Keratinocyte (primary cell): ENCODE data around the gene AGTPBP1. TPM values are rescaled to one million over a fixed set of nuclear protein-coding genes. Genes with fewer than 3 reads are reported as not detected.

Experiments
- DNase-seq: peaks from one replicate; pipeline ENCODE4 v3.0.0-alpha.2; 2011; ENCODE audit warnings: low read depth, missing footprints, low spot score
- FAIRE-seq: peaks from 2 replicates; lab custom pipeline; 2011; peaks lifted over from hg19 to GRCh38; lab: Jason Lieb, UNC
- H2AFZ ChIP-seq: 2 replicates; pipeline ENCODE4 v1.6.0; 2012; ENCODE audit warnings: low read length, control low read depth, inconsistent platforms; ENCODE audit not compliant: control insufficient read depth
- H3K27ac ChIP-seq: 2 replicates; pipeline ENCODE4 v1.5.1; 2011; ENCODE audit warnings: low read length; ENCODE audit not compliant: control insufficient read depth, insufficient read depth
- H3K27me3 ChIP-seq: 3 replicates; pipeline ENCODE4 v1.6.0; 2011; ENCODE audit warnings: low read length; ENCODE audit not compliant: control insufficient read depth, insufficient read depth; ENCODE audit errors: extremely low read depth
- H3K36me3 ChIP-seq, 2 experiments: 2 replicates in 1 of 2; 3 replicates in 1 of 2; pipeline ENCODE4 v1.5.1; 2011; ENCODE audit warnings: low read length in 2 of 2, mild to moderate bottlenecking in 1 of 2; ENCODE audit not compliant: control insufficient read depth in 2 of 2, insufficient read depth in 2 of 2; ENCODE audit errors: extremely low read depth in 1 of 2
- H3K4me1 ChIP-seq: 3 replicates; pipeline ENCODE4 v1.5.1; 2011; ENCODE audit warnings: low read length; ENCODE audit not compliant: control insufficient read depth, insufficient read depth; ENCODE audit errors: extremely low read depth
- H3K4me2 ChIP-seq: 3 replicates; pipeline ENCODE4 v1.6.0; 2011; ENCODE audit warnings: low read depth, low read length; ENCODE audit not compliant: control insufficient read depth, insufficient read depth; ENCODE audit errors: extremely low read depth
- H3K4me3 ChIP-seq, 3 experiments: fragments of 200-600 bp in 1 of 3; sonication (generic) in 1 of 3; 2 replicates in 2 of 3; 3 replicates in 1 of 3; pipeline ENCODE4 v1.5.1; 2011 to 2016; ENCODE audit warnings: low read length in 3 of 3, mild to moderate bottlenecking in 3 of 3, control low read depth in 2 of 3, inconsistent platforms in 1 of 3, low read depth in 1 of 3, mixed read lengths in 1 of 3, mixed run types in 1 of 3, moderate library complexity in 1 of 3; ENCODE audit not compliant: control insufficient read depth in 2 of 3, insufficient read depth in 2 of 3; ENCODE audit errors: extremely low read depth in 1 of 3
- H3K79me2 ChIP-seq: 2 replicates; pipeline ENCODE4 v1.6.0; 2012; ENCODE audit warnings: low read length; ENCODE audit not compliant: control insufficient read depth, insufficient read depth
- H3K9ac ChIP-seq: 3 replicates; pipeline ENCODE4 v1.6.0; 2011; ENCODE audit warnings: low read length; ENCODE audit not compliant: control insufficient read depth, insufficient read depth; ENCODE audit errors: extremely low read depth
- H3K9me1 ChIP-seq: 3 replicates; pipeline ENCODE4 v1.6.0; 2011; ENCODE audit warnings: low read length; ENCODE audit not compliant: control insufficient read depth, insufficient read depth; ENCODE audit errors: extremely low read depth
- H3K9me3 ChIP-seq: 2 replicates; pipeline ENCODE4 v1.5.1; 2012; ENCODE audit warnings: low read depth, low read length; ENCODE audit not compliant: control insufficient read depth
- H4K20me1 ChIP-seq: 3 replicates; pipeline ENCODE4 v1.6.0; 2011; ENCODE audit warnings: low read length; ENCODE audit not compliant: control insufficient read depth, insufficient read depth; ENCODE audit errors: extremely low read depth
- EZH2 ChIP-seq: IDR thresholded peaks from one replicate; pipeline ENCODE4 v1.6.1; 2012; ENCODE audit warnings: inconsistent platforms, mild to moderate bottlenecking, low read length, moderate library complexity
- dilution Hi-C: fragments of 300-500 bp; cut with MboI; formaldehyde crosslinking; loops from one replicate; pipeline ENCODE4 v1.7.0; 2020; ENCODE audit warnings: low sequenced_read_pairs; ENCODE audit not compliant: extremely low pct_ligation_motif_present
- polyA plus RNA-seq, 5 experiments: library from polyadenylated mRNA; depleted of rRNA in 3 of 5; stranded (reverse) in 3 of 5; stranded (forward) in 1 of 5; unstranded in 1 of 5; fragments of >200 nt; gene quantifications; 1 replicate in 1 of 5; 2 replicates in 3 of 5; 3 replicates in 1 of 5; pipeline versions ENCODE4 v1.2.1 to v1.2.3, GENCODE V29; 2011 to 2012; ENCODE audit warnings: missing spikeins in 2 of 5, low read depth in 1 of 5, low replicate concordance in 1 of 5
- TF ChIP-seq, protein P1 (sequence below), 3 experiments: IDR thresholded peaks in 1 of 3; conservative IDR thresholded peaks in 1 of 3; optimal IDR thresholded peaks in 1 of 3; 2 replicates in 2 of 3; 3 replicates in 1 of 3; pipeline versions ENCODE3 to v1.5.1; 2011; ENCODE audit warnings: low read length in 3 of 3, mild to moderate bottlenecking in 3 of 3, moderate library complexity in 2 of 3, control low read depth in 1 of 3, inconsistent platforms in 1 of 3; ENCODE audit not compliant: insufficient read depth in 2 of 3; ENCODE audit errors: extremely low read depth in 1 of 3

The AGTPBP1 gene
- polyA plus RNA-seq, 1 donor (not counting 4 experiments of a cell fraction or from before 2014, with no cell fraction given): 11.1 TPM

DNA sequence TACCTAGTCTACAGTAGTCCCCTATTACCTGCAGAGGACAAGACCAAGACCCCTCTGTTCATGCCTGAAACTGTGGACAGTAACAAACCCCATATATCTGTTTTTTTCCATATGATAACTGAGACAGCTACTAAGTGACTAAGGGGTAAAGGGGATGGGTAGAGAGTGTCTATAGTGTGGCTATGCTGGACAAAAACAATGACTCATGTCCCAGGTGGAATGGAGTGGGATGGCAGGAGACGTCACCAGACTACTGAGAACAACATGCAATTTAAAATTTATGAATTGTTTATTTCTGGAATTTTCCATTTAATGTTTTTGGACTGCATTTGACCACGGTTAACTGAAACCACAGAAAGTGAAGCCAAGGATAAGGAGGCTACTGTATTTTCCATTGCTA, 171.8 kb downstream of the AGTPBP1 start:
- H3K27ac ChIP-seq: no peak overlapping the region
- FAIRE-seq: no peak

DNA sequence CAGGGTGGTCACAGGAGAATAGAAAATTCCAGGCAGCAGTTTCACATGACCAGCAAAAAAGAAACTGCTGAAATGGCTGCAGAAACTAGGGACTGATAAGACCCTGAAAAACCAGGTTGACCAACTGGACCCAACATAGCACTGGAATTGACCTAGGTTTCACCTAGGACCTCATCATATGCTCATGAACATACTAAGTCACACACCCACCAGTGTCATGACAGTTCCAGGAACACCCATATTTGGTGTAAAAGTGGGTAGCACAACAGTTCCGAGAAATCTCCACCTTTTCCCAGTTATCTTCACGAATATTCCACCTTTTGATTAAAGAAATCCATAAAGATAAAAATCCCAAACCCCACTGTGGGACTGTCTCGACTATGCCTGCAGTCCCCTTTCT, 182.2 kb downstream of the AGTPBP1 start:
- FAIRE-seq: no peak
- no peaks in the 10 kb centered on the region for H4K20me1 ChIP-seq
- no peaks in the 10 kb centered on the region for H3K9me3 ChIP-seq

More for the DNA sequence above, 171.8 kb downstream of the AGTPBP1 start:
- TF ChIP-seq, protein P1, sequence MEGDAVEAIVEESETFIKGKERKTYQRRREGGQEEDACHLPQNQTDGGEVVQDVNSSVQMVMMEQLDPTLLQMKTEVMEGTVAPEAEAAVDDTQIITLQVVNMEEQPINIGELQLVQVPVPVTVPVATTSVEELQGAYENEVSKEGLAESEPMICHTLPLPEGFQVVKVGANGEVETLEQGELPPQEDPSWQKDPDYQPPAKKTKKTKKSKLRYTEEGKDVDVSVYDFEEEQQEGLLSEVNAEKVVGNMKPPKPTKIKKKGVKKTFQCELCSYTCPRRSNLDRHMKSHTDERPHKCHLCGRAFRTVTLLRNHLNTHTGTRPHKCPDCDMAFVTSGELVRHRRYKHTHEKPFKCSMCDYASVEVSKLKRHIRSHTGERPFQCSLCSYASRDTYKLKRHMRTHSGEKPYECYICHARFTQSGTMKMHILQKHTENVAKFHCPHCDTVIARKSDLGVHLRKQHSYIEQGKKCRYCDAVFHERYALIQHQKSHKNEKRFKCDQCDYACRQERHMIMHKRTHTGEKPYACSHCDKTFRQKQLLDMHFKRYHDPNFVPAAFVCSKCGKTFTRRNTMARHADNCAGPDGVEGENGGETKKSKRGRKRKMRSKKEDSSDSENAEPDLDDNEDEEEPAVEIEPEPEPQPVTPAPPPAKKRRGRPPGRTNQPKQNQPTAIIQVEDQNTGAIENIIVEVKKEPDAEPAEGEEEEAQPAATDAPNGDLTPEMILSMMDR (optimal IDR thresholded peaks at IDR 0.05 in 1 of 3, IDR thresholded peaks at IDR 0.05 in 1 of 3, conservative IDR thresholded peaks at IDR 0.05 in 1 of 3; ENCODE audit: extremely low read depth in 1 of 3, insufficient read depth in 2 of 3, low read length in 3 of 3): no peak
- no peak for TF ChIP-seq EZH2
- H2AFZ ChIP-seq: no peak overlapping the region
- H3K4me3 ChIP-seq: no peak overlapping the region
- H3K9ac ChIP-seq: no peak overlapping the region
- dilution Hi-C loops: no loop called here
- no peaks in the 10 kb centered on the region for H3K36me3 ChIP-seq
- no peaks in the 10 kb centered on the region for H3K27me3 ChIP-seq
- H3K79me2 ChIP-seq: no peaks in the 10 kb centered on the region
- no peaks in the 10 kb centered on the region for H3K9me3 ChIP-seq
- H3K4me2 ChIP-seq: no peak overlapping the region
- H3K4me1 ChIP-seq: no peaks in the 10 kb centered on the region
- no peak for DNase-seq
- H3K9me1 ChIP-seq: no peaks in the 10 kb centered on the region
- no peaks in the 10 kb centered on the region for H4K20me1 ChIP-seq

More for the DNA sequence above, 182.2 kb downstream of the AGTPBP1 start:
- Histone ChIP-seq H3K9ac (no peak overlapping the region), H3K36me3 (no peaks in the 10 kb centered on the region), H3K9me1 (no peaks in the 10 kb centered on the region), H3K27ac (no peak overlapping the region), H3K27me3 (no peaks in the 10 kb centered on the region), H3K4me1 (no peaks in the 10 kb centered on the region), H3K4me2 (no peak overlapping the region), H3K79me2 (no peaks in the 10 kb centered on the region), H2AFZ (no peak overlapping the region), H3K4me3 (no peak overlapping the region)
- dilution Hi-C loops: no loop called here
- TF ChIP-seq, protein P1 (optimal IDR thresholded peaks at IDR 0.05 in 1 of 3, IDR thresholded peaks at IDR 0.05 in 1 of 3, conservative IDR thresholded peaks at IDR 0.05 in 1 of 3; ENCODE audit: extremely low read depth in 1 of 3, insufficient read depth in 2 of 3, low read length in 3 of 3): no peak
- no peak for TF ChIP-seq EZH2
- no peak for DNase-seq
